Liver (tissue), 2 donors: ENCODE data around the gene SULT1C4.

Source experiments
- GABPA ChIP-seq, 2 donors: IDR thresholded peaks in 1 of 2; conservative IDR thresholded peaks in 1 of 2; 2 replicates each; pipeline ENCODE4 v1.6.1; 2016; ENCODE audit warnings: antibody characterized with exemption in 2 of 2, mild to moderate bottlenecking in 1 of 2, moderate library complexity in 1 of 2
- JUND ChIP-seq, 2 donors: IDR thresholded peaks; 2 replicates each; pipeline ENCODE4 v1.6.1; 2016; ENCODE audit warnings: antibody characterized with exemption in 2 of 2
- REST ChIP-seq: IDR thresholded peaks from 2 replicates; pipeline ENCODE4 v1.6.1; 2016; ENCODE audit warnings: antibody characterized with exemption, mild to moderate bottlenecking
- SP1 ChIP-seq: IDR thresholded peaks from 2 replicates; pipeline ENCODE4 v1.6.1; 2018; ENCODE audit warnings: antibody characterized with exemption, mild to moderate bottlenecking
- TAF1 ChIP-seq: conservative IDR thresholded peaks from 2 replicates; pipeline ENCODE4 v1.6.1; 2016; ENCODE audit warnings: antibody characterized with exemption, mild to moderate bottlenecking
- donor health status: healthy.

GRCh38 chr2:108351889-108352288, 25.9 kb upstream of the SULT1C4 start:
- TF ChIP-seq SP1: no peak
- no peak for TF ChIP-seq JUND (IDR thresholded peaks at IDR 0.05)
- no peak for TF ChIP-seq TAF1
- TF ChIP-seq REST: no peak
- no peak for TF ChIP-seq GABPA (IDR thresholded peaks at IDR 0.05 in 1 of 2, conservative IDR thresholded peaks at IDR 0.05 in 1 of 2)
